HG03469 (cell line): ENCODE results near the gene WDR54.
"Not testable (repeated sequence)": the region's sequence is repeated elsewhere in the genome, so short reads cannot be mapped to it uniquely, and the experiment has no call there.

Experiments used
- ATAC-seq: cut with Tn5 transposase; IDR thresholded peaks from one replicate; pipeline ENCODE4 v1.9.1; 2021; ENCODE audit warnings: mild to moderate bottlenecking, moderate library complexity, moderate number of reproducible peaks; ENCODE audit not compliant: unreplicated experiment

Gene WDR54

GRCh38 chr2:74450570-74451190 is 29.1 kb downstream of the WDR54 start:
- no peak for ATAC-seq

- ATAC-seq: peak; percentile 35
Measured at GRCh38 chr2:74454654-74455511, 33.4 kb downstream of the WDR54 start, which contains the start of gene INO80B. Gene INO80B, plus strand, starts transcription at chr2:74455087. Its CDS starts 30 bp downstream, at chr2:74455117.

- ATAC-seq: no peak
Measured at GRCh38 chr2:74457129-74457548, 35.6 kb downstream of the WDR54 start.

GRCh38 chr2:74457549-74458131 is 36.1 kb downstream of the WDR54 start:
- ATAC-seq: no peak

- peak; percentile 76 for ATAC-seq
Measured at GRCh38 chr2:74458132-74458937, 36.8 kb downstream of the WDR54 start, which contains the start of gene WBP1. Gene WBP1, plus strand, starts transcription at chr2:74458438. Its CDS starts 165 bp downstream, at chr2:74458603.

- ATAC-seq: no peak
Measured at GRCh38 chr2:74458938-74459363, 37.4 kb downstream of the WDR54 start.

GRCh38 chr2:74459503-74460118 is 38.1 kb downstream of the WDR54 start:
- not testable (repeated sequence) for ATAC-seq

GRCh38 chr2:74460187-74460586 is 38.7 kb downstream of the WDR54 start:
- ATAC-seq: not testable (repeated sequence)

GRCh38 chr2:74461187-74462053 is 39.9 kb downstream of the WDR54 start:
- ATAC-seq: no peak

GRCh38 chr2:74462054-74462785 is 40.7 kb downstream of the WDR54 start:
- no peak for ATAC-seq

- ATAC-seq: no peak
Measured at GRCh38 chr2:74462786-74463105, 41.2 kb downstream of the WDR54 start.

GRCh38 chr2:74464406-74464805 is 42.9 kb downstream of the WDR54 start:
- no peak for ATAC-seq

GRCh38 chr2:74470742-74471141 is 49.2 kb downstream of the WDR54 start:
- ATAC-seq: not testable (repeated sequence)

GRCh38 chr2:74471332-74472065 is 50.0 kb downstream of the WDR54 start:
- no peak for ATAC-seq

- ATAC-seq: peak; percentile 63
Measured at GRCh38 chr2:74472086-74472944, 50.8 kb downstream of the WDR54 start, which contains the start of gene MRPL53. Gene MRPL53, minus strand, starts transcription at chr2:74472680. Its CDS starts 20 bp downstream, at chr2:74472660.

- no peak for ATAC-seq
Measured at GRCh38 chr2:74472945-74473258, 51.4 kb downstream of the WDR54 start.

GRCh38 chr2:74474481-74474880 is 53.0 kb downstream of the WDR54 start:
- no peak for ATAC-seq
